ENCODE results near the gene S1PR3. TPM values are rescaled to one million over a fixed set of nuclear protein-coding genes. Genes with fewer than 3 reads are reported as not detected.

The S1PR3 gene
- total RNA-seq, 1 donor from 2014 or later, result 18.3 TPM

- TF ChIP-seq CTCF (IDR thresholded peaks at IDR 0.05; ENCODE audit: unreplicated experiment), result no peak
- Mint-ChIP-seq H3K27me3 (ENCODE audit: unreplicated experiment) (no peaks in the 10 kb centered on the region), H3K4me3 (ENCODE audit: unreplicated experiment) (no peak overlapping the region), H3K9me3 (ENCODE audit: unreplicated experiment) (no peaks in the 10 kb centered on the region), H3K27ac (ENCODE audit: unreplicated experiment) (no peak overlapping the region), H3K36me3 (ENCODE audit: low read depth, unreplicated experiment) (no peaks in the 10 kb centered on the region), H3K4me1 (ENCODE audit: unreplicated experiment) (peaks cover 2% of the 10 kb centered on the region)
- DNase-seq (ENCODE audit: low spot score), result no peak
Observed at GRCh38 chr9:89008055-89008743, 16.9 kb downstream of the S1PR3 start.

GRCh38 chr9:89008744-89009545, 17.7 kb downstream of the S1PR3 start:
- Mint-ChIP-seq H3K27me3 (ENCODE audit: unreplicated experiment) (no peaks in the 10 kb centered on the region), H3K27ac (ENCODE audit: unreplicated experiment) (no peak overlapping the region), H3K4me1 (ENCODE audit: unreplicated experiment) (no peaks in the 10 kb centered on the region), H3K9me3 (ENCODE audit: unreplicated experiment) (no peaks in the 10 kb centered on the region), H3K36me3 (ENCODE audit: low read depth, unreplicated experiment) (no peaks in the 10 kb centered on the region), H3K4me3 (ENCODE audit: unreplicated experiment) (no peak overlapping the region)
- no peak for DNase-seq (ENCODE audit: low spot score)
- TF ChIP-seq CTCF (IDR thresholded peaks at IDR 0.05; ENCODE audit: unreplicated experiment), result no peak

DNA sequence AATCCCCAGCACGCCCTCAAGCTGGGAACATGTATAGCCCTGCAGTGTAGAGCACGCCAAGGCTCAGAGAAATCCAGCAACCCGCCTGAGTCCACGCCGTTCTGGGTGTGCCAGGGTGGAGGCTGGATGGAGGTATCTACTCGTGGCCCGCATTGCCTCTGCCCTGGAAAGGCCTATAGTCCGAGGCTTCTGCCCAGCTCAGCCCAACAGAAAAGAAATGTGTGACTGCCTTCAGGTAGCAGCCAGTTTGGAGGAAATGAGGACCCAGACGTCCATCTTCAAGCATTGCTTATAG, 18.2 kb downstream of the S1PR3 start:
- Mint-ChIP-seq H3K4me1 (ENCODE audit: unreplicated experiment) (no peaks in the 10 kb centered on the region), H3K36me3 (ENCODE audit: low read depth, unreplicated experiment) (no peaks in the 10 kb centered on the region), H3K27ac (ENCODE audit: unreplicated experiment) (no peak overlapping the region), H3K9me3 (ENCODE audit: unreplicated experiment) (no peaks in the 10 kb centered on the region), H3K27me3 (ENCODE audit: unreplicated experiment) (no peaks in the 10 kb centered on the region), H3K4me3 (ENCODE audit: unreplicated experiment) (no peak overlapping the region)
- TF ChIP-seq CTCF (IDR thresholded peaks at IDR 0.05; ENCODE audit: unreplicated experiment), result no peak
- no peak for DNase-seq (ENCODE audit: low spot score)

DNA sequence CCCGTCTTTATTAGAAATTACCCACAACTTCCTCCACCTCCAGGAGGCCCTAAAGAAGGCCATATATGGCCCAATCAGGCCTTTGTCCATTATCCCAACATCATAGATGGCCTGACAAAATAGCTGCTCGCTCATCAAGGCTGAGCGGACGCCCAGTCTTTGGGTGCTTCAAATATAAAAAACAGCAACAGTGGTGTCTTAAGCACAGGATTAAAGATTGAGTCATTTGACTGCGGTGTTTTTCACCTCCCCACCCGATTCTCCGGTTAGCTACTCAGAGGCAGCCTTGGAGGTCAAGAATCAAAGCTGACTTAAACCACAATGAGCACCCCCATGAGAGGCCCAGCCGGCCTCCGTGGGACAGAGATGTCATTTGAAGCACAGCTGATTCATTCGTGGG, 18.8 kb downstream of the S1PR3 start:
- no peak for DNase-seq (ENCODE audit: low spot score)
- no peaks in the 10 kb centered on the region for H3K9me3 Mint-ChIP-seq (ENCODE audit: unreplicated experiment)
- no peak for TF ChIP-seq CTCF (IDR thresholded peaks at IDR 0.05; ENCODE audit: unreplicated experiment)
- no peak overlapping the region for H3K27ac Mint-ChIP-seq (ENCODE audit: unreplicated experiment)
- no peaks in the 10 kb centered on the region for H3K27me3 Mint-ChIP-seq (ENCODE audit: unreplicated experiment)
- H3K4me3 Mint-ChIP-seq (ENCODE audit: unreplicated experiment), result no peak overlapping the region
- H3K36me3 Mint-ChIP-seq (ENCODE audit: low read depth, unreplicated experiment), result no peaks in the 10 kb centered on the region
- no peaks in the 10 kb centered on the region for H3K4me1 Mint-ChIP-seq (ENCODE audit: unreplicated experiment)

DNA sequence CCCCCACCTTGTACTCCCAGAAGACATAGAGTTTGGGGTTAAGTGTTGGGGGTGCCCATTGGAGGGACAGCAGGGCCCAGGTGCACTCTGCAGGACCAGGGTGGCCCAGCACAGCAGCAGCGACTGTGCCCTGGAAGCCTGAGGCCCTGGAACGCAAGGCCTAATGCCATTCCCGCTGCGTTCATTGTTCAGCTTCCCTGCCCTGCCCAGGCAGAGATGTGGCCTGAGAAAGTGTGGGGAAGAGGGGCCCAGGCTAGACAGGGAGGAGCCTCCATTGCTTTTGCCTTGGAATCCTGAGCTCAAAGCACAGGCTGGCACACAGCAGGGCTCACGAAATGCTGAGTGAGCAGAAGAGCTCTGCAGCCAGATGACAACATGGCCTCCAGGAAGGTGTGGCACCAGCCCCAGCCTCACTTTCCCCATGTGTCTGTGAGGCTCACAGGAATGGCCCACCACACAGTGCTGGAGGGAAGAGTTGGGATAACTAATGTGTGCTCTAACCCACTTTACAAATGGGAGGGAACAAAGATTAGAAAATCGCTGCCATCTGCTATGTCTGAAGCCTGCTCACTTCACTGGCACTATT, 19.4 kb downstream of the S1PR3 start:
- Mint-ChIP-seq H3K9me3 (ENCODE audit: unreplicated experiment) (no peaks in the 10 kb centered on the region), H3K27me3 (ENCODE audit: unreplicated experiment) (no peaks in the 10 kb centered on the region), H3K4me3 (ENCODE audit: unreplicated experiment) (no peak overlapping the region), H3K4me1 (ENCODE audit: unreplicated experiment) (no peaks in the 10 kb centered on the region), H3K27ac (ENCODE audit: unreplicated experiment) (no peak overlapping the region), H3K36me3 (ENCODE audit: low read depth, unreplicated experiment) (no peaks in the 10 kb centered on the region)
- no peak for TF ChIP-seq CTCF (IDR thresholded peaks at IDR 0.05; ENCODE audit: unreplicated experiment)
- no peak for DNase-seq (ENCODE audit: low spot score)

All from endothelial cell (in vitro differentiated cells).